ENCODE results near the gene DYNC1LI2.

The DYNC1LI2 gene

GRCh38 chr16:66741169-66741900, 10.1 kb downstream of the DYNC1LI2 start:
- no peak for FAIRE-seq
- DNase-seq (ENCODE audit: insufficient read length, low spot score): no peak

- DNase-seq (ENCODE audit: insufficient read length, low spot score) (no peak), FAIRE-seq (no peak)
These were observed 10.9 kb downstream of the DYNC1LI2 start for GRCh38 chr16:66740533-66740932.

GRCh38 chr16:66740010-66740409, 11.4 kb downstream of the DYNC1LI2 start:
- FAIRE-seq: no peak
- peak; percentile 16 for DNase-seq (ENCODE audit: insufficient read length, low spot score)

GRCh38 chr16:66735891-66736290, 15.5 kb downstream of the DYNC1LI2 start:
- FAIRE-seq: no peak
- no peak for DNase-seq (ENCODE audit: insufficient read length, low spot score)

GRCh38 chr16:66731101-66731500, 20.3 kb downstream of the DYNC1LI2 start:
- DNase-seq (ENCODE audit: insufficient read length, low spot score): no peak
- no peak for FAIRE-seq

GRCh38 chr16:66728804-66729203, 22.6 kb downstream of the DYNC1LI2 start:
- no peak for DNase-seq (ENCODE audit: insufficient read length, low spot score)
- no peak for FAIRE-seq

GRCh38 chr16:66728117-66728787, 23.2 kb downstream of the DYNC1LI2 start:
- DNase-seq (ENCODE audit: insufficient read length, low spot score) (peak; percentile 31), FAIRE-seq (peak; percentile 53)

- FAIRE-seq (no peak), DNase-seq (ENCODE audit: insufficient read length, low spot score) (no peak)
These were observed 30.6 kb downstream of the DYNC1LI2 start for GRCh38 chr16:66720766-66721165.

- FAIRE-seq: no peak
- no peak for DNase-seq (ENCODE audit: insufficient read length, low spot score)
These were observed 32.2 kb downstream of the DYNC1LI2 start for GRCh38 chr16:66719246-66719645.

GRCh38 chr16:66717776-66718175, 33.6 kb downstream of the DYNC1LI2 start:
- DNase-seq (ENCODE audit: insufficient read length, low spot score): no peak
- no peak for FAIRE-seq

GRCh38 chr16:66717112-66717675, 34.2 kb downstream of the DYNC1LI2 start:
- DNase-seq (ENCODE audit: insufficient read length, low spot score) (no peak), FAIRE-seq (no peak)

- DNase-seq (ENCODE audit: insufficient read length, low spot score) (no peak), FAIRE-seq (no peak)
These were observed 36.6 kb downstream of the DYNC1LI2 start for GRCh38 chr16:66714654-66715307.

GRCh38 chr16:66714062-66714461, 37.3 kb downstream of the DYNC1LI2 start:
- FAIRE-seq (no peak), DNase-seq (ENCODE audit: insufficient read length, low spot score) (no peak)

GRCh38 chr16:66713076-66713475, 38.3 kb downstream of the DYNC1LI2 start:
- FAIRE-seq (no peak), DNase-seq (ENCODE audit: insufficient read length, low spot score) (no peak)

GRCh38 chr16:66712512-66712911, 38.9 kb downstream of the DYNC1LI2 start:
- FAIRE-seq (no peak), DNase-seq (ENCODE audit: insufficient read length, low spot score) (no peak)

GRCh38 chr16:66711581-66711980, 39.8 kb downstream of the DYNC1LI2 start:
- DNase-seq (ENCODE audit: insufficient read length, low spot score) (no peak), FAIRE-seq (no peak)

GRCh38 chr16:66706506-66706880, 44.9 kb downstream of the DYNC1LI2 start:
- no peak for FAIRE-seq
- no peak for DNase-seq (ENCODE audit: insufficient read length, low spot score)

GRCh38 chr16:66705790-66706505, 45.5 kb downstream of the DYNC1LI2 start:
- FAIRE-seq: no peak
- no peak for DNase-seq (ENCODE audit: insufficient read length, low spot score)

- FAIRE-seq (no peak), DNase-seq (ENCODE audit: insufficient read length, low spot score) (no peak)
These were observed 47.8 kb downstream of the DYNC1LI2 start for GRCh38 chr16:66703406-66704215.

- DNase-seq (ENCODE audit: insufficient read length, low spot score) (no peak), FAIRE-seq (no peak)
These were observed 49.9 kb downstream of the DYNC1LI2 start for GRCh38 chr16:66701516-66701915.
